Measurements from ENCODE around the gene EGLN1.

DNA sequence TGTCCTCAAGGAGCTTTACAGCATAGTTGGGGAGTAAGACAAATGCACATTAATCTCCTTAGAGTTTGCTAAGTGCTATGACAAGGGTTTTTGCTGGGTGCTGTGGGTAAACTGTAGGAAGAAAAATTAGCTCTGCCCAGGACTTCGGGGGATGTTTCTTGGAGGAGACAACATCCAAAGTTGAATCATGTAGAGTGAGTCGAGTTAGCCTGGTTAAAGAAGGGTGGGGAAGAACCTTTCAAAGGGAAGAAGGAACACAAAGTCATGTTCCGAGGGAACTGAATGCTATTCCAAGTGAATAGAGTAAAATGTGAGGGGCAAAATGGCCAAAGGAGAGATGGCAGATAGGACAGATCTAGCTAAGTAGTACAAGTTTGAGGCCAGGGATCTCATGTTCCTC is 66.9 kb downstream of the EGLN1 start:
- TF ChIP-seq, protein P1, sequence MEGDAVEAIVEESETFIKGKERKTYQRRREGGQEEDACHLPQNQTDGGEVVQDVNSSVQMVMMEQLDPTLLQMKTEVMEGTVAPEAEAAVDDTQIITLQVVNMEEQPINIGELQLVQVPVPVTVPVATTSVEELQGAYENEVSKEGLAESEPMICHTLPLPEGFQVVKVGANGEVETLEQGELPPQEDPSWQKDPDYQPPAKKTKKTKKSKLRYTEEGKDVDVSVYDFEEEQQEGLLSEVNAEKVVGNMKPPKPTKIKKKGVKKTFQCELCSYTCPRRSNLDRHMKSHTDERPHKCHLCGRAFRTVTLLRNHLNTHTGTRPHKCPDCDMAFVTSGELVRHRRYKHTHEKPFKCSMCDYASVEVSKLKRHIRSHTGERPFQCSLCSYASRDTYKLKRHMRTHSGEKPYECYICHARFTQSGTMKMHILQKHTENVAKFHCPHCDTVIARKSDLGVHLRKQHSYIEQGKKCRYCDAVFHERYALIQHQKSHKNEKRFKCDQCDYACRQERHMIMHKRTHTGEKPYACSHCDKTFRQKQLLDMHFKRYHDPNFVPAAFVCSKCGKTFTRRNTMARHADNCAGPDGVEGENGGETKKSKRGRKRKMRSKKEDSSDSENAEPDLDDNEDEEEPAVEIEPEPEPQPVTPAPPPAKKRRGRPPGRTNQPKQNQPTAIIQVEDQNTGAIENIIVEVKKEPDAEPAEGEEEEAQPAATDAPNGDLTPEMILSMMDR (IDR thresholded peaks at IDR 0.05 in 8 of 11, conservative IDR thresholded peaks at IDR 0.05 in 3 of 11): no peak
- no peak for TF ChIP-seq POLR2A (IDR thresholded peaks at IDR 0.05)

Measured in spleen (tissue), 7 donors.